Fibroblast of lung (primary cell): ENCODE measurements around the gene CACNB4.

Experiments used
- EZH2 ChIP-seq: IDR thresholded peaks from 2 replicates; pipeline ENCODE4 v1.5.1; 2012; ENCODE audit warnings: low read length, control low read depth, mild to moderate bottlenecking; ENCODE audit errors: missing control alignments
- TF ChIP-seq, protein P1 (sequence below), 2 donors: IDR thresholded peaks in 1 of 2; conservative IDR thresholded peaks in 1 of 2; 1 replicate in 1 of 2; 2 replicates in 1 of 2; pipeline ENCODE4 v1.5.1; 2011 to 2012; ENCODE audit warnings: low read length in 2 of 2, control low read depth in 1 of 2, inconsistent platforms in 1 of 2, low read depth in 1 of 2, mild to moderate bottlenecking in 1 of 2

DNA sequence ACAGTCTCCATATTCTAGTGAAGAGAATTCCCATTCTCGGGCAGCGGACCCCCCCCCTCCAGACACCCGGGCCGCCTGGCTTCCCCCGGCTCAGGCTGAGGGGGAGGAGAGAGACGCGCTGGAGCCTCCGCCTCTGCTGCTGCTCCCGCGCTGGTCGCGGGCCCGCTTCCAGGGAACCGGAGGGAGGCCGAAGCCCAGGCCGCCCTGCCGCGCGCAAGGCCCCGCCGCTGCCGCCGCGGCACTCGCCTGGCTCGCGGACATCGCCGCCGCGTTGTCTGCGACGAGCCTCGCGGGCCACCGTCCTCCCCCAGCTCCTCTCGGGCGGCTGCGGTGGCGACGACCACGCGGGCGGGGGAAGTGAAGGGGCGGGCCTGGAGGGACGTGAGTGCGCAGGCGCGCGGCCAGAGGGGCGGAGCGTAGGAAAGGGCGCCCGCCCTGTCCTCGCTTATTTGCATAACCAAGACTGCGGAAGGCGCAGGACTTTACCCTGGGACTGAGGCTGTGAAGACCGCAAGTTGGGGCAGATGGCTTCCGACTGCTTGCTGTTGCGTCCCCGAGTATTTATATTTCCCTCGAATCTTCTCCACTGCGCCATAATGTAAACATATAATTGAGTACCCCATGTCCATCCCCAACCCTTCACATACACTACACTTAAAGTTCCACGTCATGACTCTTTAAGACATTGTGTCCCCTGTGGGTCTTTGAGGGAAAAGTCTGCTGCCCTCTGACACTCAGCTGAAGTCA lies 270.5 kb downstream of the CACNB4 start, which contains the start of gene ARL5A:
- TF ChIP-seq, protein P1, sequence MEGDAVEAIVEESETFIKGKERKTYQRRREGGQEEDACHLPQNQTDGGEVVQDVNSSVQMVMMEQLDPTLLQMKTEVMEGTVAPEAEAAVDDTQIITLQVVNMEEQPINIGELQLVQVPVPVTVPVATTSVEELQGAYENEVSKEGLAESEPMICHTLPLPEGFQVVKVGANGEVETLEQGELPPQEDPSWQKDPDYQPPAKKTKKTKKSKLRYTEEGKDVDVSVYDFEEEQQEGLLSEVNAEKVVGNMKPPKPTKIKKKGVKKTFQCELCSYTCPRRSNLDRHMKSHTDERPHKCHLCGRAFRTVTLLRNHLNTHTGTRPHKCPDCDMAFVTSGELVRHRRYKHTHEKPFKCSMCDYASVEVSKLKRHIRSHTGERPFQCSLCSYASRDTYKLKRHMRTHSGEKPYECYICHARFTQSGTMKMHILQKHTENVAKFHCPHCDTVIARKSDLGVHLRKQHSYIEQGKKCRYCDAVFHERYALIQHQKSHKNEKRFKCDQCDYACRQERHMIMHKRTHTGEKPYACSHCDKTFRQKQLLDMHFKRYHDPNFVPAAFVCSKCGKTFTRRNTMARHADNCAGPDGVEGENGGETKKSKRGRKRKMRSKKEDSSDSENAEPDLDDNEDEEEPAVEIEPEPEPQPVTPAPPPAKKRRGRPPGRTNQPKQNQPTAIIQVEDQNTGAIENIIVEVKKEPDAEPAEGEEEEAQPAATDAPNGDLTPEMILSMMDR (conservative IDR thresholded peaks at IDR 0.05 in 1 of 2, IDR thresholded peaks at IDR 0.05 in 1 of 2; ENCODE audit: low read depth in 1 of 2, low read length in 2 of 2): no peak
- TF ChIP-seq EZH2: no peak
